IPS-NIHi7 (cell line): ENCODE results near the gene PPT2.

Experiments
- DNase-seq: peaks from one replicate; pipeline ENCODE4 v3.0.0; 2012; ENCODE audit warnings: mixed read lengths; ENCODE audit errors: extremely low spot score

The PPT2 gene

GRCh38 chr6:32153564-32154513 is at the start of gene PPT2:
Gene PPT2, plus strand, starts transcription at chr6:32154141. Its CDS starts 454 bp downstream, at chr6:32154595.
- DNase-seq, result peak; percentile 81

GRCh38 chr6:32105433-32105832 is 48.5 kb upstream of the PPT2 start:
- DNase-seq, result no peak

GRCh38 chr6:32107406-32107805 is 46.5 kb upstream of the PPT2 start:
- no peak for DNase-seq

GRCh38 chr6:32108094-32108627 is 45.8 kb upstream of the PPT2 start:
- peak; percentile 21 for DNase-seq

GRCh38 chr6:32108727-32109113 is 45.2 kb upstream of the PPT2 start:
- no peak for DNase-seq

GRCh38 chr6:32109114-32109764 is 44.7 kb upstream of the PPT2 start, which contains the start of gene TNXB:
Gene TNXB, minus strand, starts transcription at chr6:32109338. Its CDS starts 11,140 bp downstream, at chr6:32098198.
- DNase-seq, result peak; percentile 31

- no peak for DNase-seq
Measured at GRCh38 chr6:32109765-32110160, 44.2 kb upstream of the PPT2 start.

GRCh38 chr6:32110632-32111031 is 43.3 kb upstream of the PPT2 start:
- no peak for DNase-seq

GRCh38 chr6:32111424-32112066 is 42.4 kb upstream of the PPT2 start:
- no peak for DNase-seq

- DNase-seq, result no peak
Measured at GRCh38 chr6:32112431-32112980, 41.4 kb upstream of the PPT2 start.

- DNase-seq, result peak; percentile 67
Measured at GRCh38 chr6:32113386-32114352, 40.3 kb upstream of the PPT2 start.

GRCh38 chr6:32114796-32115195 is 39.1 kb upstream of the PPT2 start:
- no peak for DNase-seq

- DNase-seq, result no peak
Measured at GRCh38 chr6:32115623-32116022, 38.3 kb upstream of the PPT2 start.

GRCh38 chr6:32116674-32117073 is 37.3 kb upstream of the PPT2 start:
- DNase-seq, result peak; percentile 63

- no peak for DNase-seq
Measured at GRCh38 chr6:32117461-32117860, 36.5 kb upstream of the PPT2 start.

GRCh38 chr6:32118782-32119628 is 34.9 kb upstream of the PPT2 start:
- DNase-seq, result peak; percentile 90

GRCh38 chr6:32120573-32121059 is 33.3 kb upstream of the PPT2 start:
- DNase-seq, result no peak

- no peak for DNase-seq
Measured at GRCh38 chr6:32123681-32124080, 30.3 kb upstream of the PPT2 start.

- no peak for DNase-seq
Measured at GRCh38 chr6:32126880-32127279, 27.1 kb upstream of the PPT2 start.

- DNase-seq, result no peak
Measured at GRCh38 chr6:32127409-32127716, 26.6 kb upstream of the PPT2 start.
